Breast epithelium (tissue), 4 donors: ENCODE measurements around the gene BCL2L2. TPM values are rescaled to one million over a fixed set of nuclear protein-coding genes. Genes with fewer than 3 reads are reported as not detected.

Experiments
- DNase-seq, 2 donors: peaks; one replicate each; pipeline ENCODE4 v3.0.0-alpha.2; 2019; ENCODE audit warnings: low spot score in 2 of 2
- H3K27ac ChIP-seq, 2 donors: fragments of 200-600 bp; sonication (generic) in 1 of 2; one replicate each; pipeline ENCODE4 v1.5.1; 2016 to 2019; ENCODE audit warnings: mild to moderate bottlenecking in 1 of 2
- H3K27me3 ChIP-seq, 2 donors: fragments of 200-600 bp; sonication (generic) in 1 of 2; one replicate each; pipeline versions ENCODE4 v1.5.1 to v1.6.0; 2017 to 2019; ENCODE audit warnings: control low read depth in 1 of 2, mild to moderate bottlenecking in 1 of 2
- H3K36me3 ChIP-seq: fragments of 200-600 bp; one replicate; pipeline ENCODE4 v1.5.1; 2019
- H3K4me1 ChIP-seq, 2 donors: fragments of 200-600 bp; sonication (generic); one replicate each; pipeline ENCODE4 v1.5.1; 2016 to 2019; ENCODE audit warnings: control low read depth in 1 of 2
- H3K4me3 ChIP-seq, 3 donors: fragments of 200-600 bp; sonication (generic); 1 replicate in 2 of 3; 2 replicates in 1 of 3; pipeline ENCODE4 v1.5.1; 2016 to 2019; ENCODE audit warnings: mild to moderate bottlenecking in 3 of 3, moderate library complexity in 2 of 3
- H3K9me3 ChIP-seq, 2 donors: fragments of 200-600 bp; sonication (generic) in 1 of 2; one replicate each; pipeline ENCODE4 v1.5.1; 2016 to 2019; ENCODE audit warnings: control low read depth in 1 of 2
- POLR2A ChIP-seq: fragments of 450-650 bp; IDR thresholded peaks from one replicate; pipeline ENCODE4 v1.6.1; 2016; ENCODE audit warnings: antibody characterized with exemption, mild to moderate bottlenecking, moderate library complexity
- POLR2AphosphoS5 ChIP-seq, 3 donors: sonication (generic); formaldehyde crosslinking; IDR thresholded peaks; one replicate each; pipeline ENCODE4 v1.6.1; 2017; ENCODE audit warnings: antibody characterized with exemption in 3 of 3
- intact Hi-C: fragments of 100-400 bp; cut with DNase I; formaldehyde crosslinking; loops from one replicate; pipeline ENCODE4 v1.15.1; 2023; ENCODE audit warnings: low total_unique reads
- total RNA-seq, 3 donors: library from RNA; depleted of rRNA; stranded (reverse); fragments of >200 nt; gene quantifications; one replicate each; pipeline ENCODE4 v1.1.0, GENCODE V29; 2016
- TF ChIP-seq, protein P1 (sequence below), 3 donors: fragments of 450-650 bp; IDR thresholded peaks; one replicate each; pipeline ENCODE4 v1.5.1; 2016 to 2017; ENCODE audit warnings: antibody characterized with exemption in 3 of 3, mild to moderate bottlenecking in 3 of 3, moderate library complexity in 3 of 3

The BCL2L2 gene
- total RNA-seq, 3 donors from 2014 or later, result 28.8 to 55.5 (median 48.2) TPM

DNA sequence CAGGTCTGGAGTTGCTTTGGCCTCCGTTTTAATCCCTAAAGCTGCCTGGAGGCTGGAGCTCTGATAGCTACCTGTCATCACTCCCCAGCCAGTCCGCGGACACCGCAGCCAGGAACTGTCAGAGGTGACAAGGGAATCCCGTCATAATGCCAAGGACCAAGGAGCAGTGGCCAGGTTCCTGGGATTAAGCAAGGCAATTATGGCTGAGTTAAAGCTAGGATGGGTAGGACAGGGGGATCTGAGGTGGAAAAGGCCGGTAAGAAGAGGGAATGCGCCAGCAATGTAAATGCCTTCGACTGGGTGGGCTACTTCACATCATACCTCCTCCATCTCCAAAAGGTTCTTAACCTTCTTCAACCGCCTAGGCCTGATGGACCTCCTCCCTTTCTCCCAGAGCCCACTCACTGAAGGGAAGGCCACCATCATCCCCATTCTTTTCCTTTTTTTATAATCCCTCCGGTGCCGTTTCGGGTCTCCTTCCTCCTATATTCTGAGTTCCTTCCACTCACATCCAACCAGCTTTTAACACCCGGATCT is 5.9 kb upstream of the BCL2L2 start:
- TF ChIP-seq POLR2AphosphoS5 (IDR thresholded peaks at IDR 0.05), result peak; percentile 13 to 57 (median 44)
- TF ChIP-seq POLR2A, result no peak
- H3K36me3 ChIP-seq, result no peaks in the 10 kb centered on the region
- DNase-seq, result peak in 1 of 2 donors; percentile 75
- H3K9me3 ChIP-seq, result no peaks in the 10 kb centered on the region
- H3K27ac ChIP-seq, result peak overlapping the region; percentile 99
- intact Hi-C loops, result loop anchor here (10.0 kb wide), 1 partner anchor 254 kb away; the partner anchor contains the start of genes THTPA and ZFHX2
- H3K27me3 ChIP-seq, result no peaks in the 10 kb centered on the region
- peak overlapping the region; percentile 65 to 90 (median 86) for H3K4me3 ChIP-seq
- H3K4me1 ChIP-seq, result peaks cover 8 to 16% of the 10 kb centered on the region in 2 donors

DNA sequence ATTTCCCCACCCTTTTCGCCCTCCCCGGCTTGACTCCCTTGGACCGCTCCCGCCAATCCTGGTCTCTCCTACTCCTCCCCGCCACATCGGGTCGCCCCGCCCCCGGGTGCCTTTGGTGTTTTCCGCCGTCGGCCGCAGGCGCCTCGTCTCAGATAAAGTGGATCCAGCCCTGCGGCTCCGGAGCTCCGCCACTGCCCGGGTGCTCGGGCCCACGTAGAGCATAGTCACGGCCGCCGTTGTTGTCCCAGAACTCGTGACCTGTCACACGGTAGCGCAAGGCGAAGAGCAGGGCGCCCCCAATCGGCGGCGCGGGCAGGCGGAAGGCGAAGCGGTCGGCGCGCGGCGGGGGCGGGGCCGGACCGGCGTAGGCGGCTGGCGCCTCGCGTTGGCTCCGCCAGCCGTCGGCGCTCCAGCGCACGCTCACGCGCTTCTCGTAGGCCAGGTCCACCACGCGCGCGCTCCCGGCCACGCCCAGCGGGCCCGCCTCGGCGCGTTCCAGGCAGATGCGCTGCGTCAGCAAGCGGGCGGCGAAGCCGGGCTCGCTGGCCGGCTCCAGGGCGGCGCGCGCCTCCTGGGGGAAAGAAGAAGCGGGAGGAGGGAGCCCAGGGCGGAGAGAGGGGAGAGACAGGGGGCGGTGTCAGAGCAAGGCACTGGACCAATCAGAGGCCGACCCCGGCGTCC is 5.2 kb upstream of the BCL2L2 start:
- intact Hi-C loops, result loop anchor here (10.0 kb wide), 1 partner anchor 253 kb away; the partner anchor contains the start of genes THTPA and ZFHX2
- Histone ChIP-seq H3K36me3 (no peaks in the 10 kb centered on the region), H3K27ac (peak overlapping the region; percentile 99), H3K9me3 (no peaks in the 10 kb centered on the region), H3K4me1 (peaks cover 8 to 22% of the 10 kb centered on the region in 2 donors), H3K4me3 (peak overlapping the region; percentile 65 to 90 (median 86)), H3K27me3 (no peaks in the 10 kb centered on the region)
- DNase-seq, result peak; percentile 96 to 98
- TF ChIP-seq POLR2AphosphoS5 (IDR thresholded peaks at IDR 0.05) (peak; percentile 83 to 96 (median 94)), POLR2A (peak; percentile 41)
- TF ChIP-seq, protein P1, sequence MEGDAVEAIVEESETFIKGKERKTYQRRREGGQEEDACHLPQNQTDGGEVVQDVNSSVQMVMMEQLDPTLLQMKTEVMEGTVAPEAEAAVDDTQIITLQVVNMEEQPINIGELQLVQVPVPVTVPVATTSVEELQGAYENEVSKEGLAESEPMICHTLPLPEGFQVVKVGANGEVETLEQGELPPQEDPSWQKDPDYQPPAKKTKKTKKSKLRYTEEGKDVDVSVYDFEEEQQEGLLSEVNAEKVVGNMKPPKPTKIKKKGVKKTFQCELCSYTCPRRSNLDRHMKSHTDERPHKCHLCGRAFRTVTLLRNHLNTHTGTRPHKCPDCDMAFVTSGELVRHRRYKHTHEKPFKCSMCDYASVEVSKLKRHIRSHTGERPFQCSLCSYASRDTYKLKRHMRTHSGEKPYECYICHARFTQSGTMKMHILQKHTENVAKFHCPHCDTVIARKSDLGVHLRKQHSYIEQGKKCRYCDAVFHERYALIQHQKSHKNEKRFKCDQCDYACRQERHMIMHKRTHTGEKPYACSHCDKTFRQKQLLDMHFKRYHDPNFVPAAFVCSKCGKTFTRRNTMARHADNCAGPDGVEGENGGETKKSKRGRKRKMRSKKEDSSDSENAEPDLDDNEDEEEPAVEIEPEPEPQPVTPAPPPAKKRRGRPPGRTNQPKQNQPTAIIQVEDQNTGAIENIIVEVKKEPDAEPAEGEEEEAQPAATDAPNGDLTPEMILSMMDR (IDR thresholded peaks at IDR 0.05), result peak; percentile 70 to 91 (median 78)

DNA sequence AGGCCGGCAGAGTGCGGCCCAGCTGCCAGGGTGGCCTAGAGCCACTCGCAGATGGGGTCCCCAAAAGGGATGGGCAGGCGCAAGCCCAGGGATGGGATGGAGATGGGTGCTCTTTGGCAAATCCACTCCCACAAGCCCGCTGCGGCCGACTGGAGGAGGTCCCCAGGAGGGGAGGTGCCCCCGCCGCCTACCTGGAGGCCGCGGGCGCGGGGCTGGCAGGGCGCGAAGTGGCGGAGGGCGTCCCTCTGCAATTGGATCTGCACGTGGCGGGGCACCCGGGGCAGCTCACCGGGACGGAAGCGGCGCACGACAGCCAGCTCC is 4.7 kb upstream of the BCL2L2 start:
- Histone ChIP-seq H3K27ac (peak overlapping the region; percentile 99), H3K36me3 (no peaks in the 10 kb centered on the region), H3K4me1 (peaks cover 8 to 22% of the 10 kb centered on the region in 2 donors), H3K9me3 (no peaks in the 10 kb centered on the region), H3K4me3 (peak overlapping the region; percentile 65 to 90 (median 86)), H3K27me3 (no peaks in the 10 kb centered on the region)
- intact Hi-C loops, result loop anchor here (10.0 kb wide), 1 partner anchor 253 kb away; the partner anchor contains the start of genes THTPA and ZFHX2
- no peak for DNase-seq
- TF ChIP-seq POLR2AphosphoS5 (IDR thresholded peaks at IDR 0.05), result peak; percentile 46 to 76 (median 51)
- TF ChIP-seq, protein P1 (IDR thresholded peaks at IDR 0.05), result peak in 1 of 3 donors; percentile 18
- peak; percentile 80 for TF ChIP-seq POLR2A

DNA sequence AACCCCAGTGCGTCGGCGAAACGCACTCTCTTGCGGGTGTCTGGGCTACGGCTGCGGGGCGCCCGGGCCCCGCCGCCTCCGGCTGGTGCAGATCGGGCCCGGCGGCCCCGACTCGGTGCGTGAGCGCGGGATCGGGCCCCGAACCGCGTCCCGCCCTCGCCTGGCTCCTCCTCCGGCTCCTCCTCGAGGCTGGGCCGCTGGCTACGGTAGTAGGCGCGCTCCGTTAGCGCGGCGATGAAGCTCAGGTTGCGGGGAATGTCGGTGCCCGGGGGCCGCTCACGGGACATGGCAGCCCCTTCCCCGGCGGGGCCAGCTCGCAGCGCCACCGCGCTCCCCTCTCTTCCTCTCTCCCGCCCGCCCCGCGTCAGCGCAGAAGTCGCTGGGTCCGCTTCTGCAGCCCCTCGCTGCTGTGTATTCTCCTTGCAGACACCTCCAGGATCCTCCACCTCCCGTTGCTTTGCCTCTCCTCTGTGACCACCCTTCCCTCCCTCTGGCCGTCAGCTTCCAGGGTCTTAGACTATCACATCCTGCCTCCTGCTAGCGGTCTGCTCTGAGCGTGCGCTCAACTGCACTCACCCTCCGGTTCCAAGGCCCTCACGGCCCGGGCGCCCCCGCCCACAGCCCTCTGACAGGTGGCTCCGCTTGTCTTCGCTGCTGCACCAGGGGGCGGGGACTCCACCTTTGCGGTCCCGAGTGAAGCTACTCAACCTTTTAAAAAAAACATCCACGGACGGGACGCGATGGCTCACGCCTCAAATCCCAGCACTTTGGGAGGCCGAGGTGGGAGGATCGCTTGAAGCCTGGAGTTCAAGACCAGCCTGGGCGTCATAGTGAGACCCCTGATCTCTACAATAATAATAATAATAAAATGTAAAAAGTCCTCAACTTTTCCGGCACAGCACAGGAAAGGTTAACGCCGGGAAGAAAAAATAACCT is 4.1 kb upstream of the BCL2L2 start, which contains the start of gene PPP1R3E:
Gene PPP1R3E, minus strand, starts transcription at position 570 of the 936 bp plus-strand sequence. Its CDS starts 283 bp downstream, at position 287.
- Histone ChIP-seq H3K4me3 (peak within 1 kb of the TSS; percentile 65 to 90 (median 86)), H3K4me1 (peaks cover 9 to 27% of the 10 kb centered on the region in 2 donors), H3K36me3 (no peaks in the 10 kb centered on the region), H3K27ac (peak within 1 kb of the TSS; percentile 99), H3K27me3 (no peaks in the 10 kb centered on the region), H3K9me3 (no peaks in the 10 kb centered on the region)
- intact Hi-C loops, result loop anchor here (10.0 kb wide), 1 partner anchor 252 kb away; the partner anchor contains the start of genes THTPA and ZFHX2
- DNase-seq, result peak in 1 of 2 donors; percentile 65
- TF ChIP-seq POLR2A (no peak), POLR2AphosphoS5 (IDR thresholded peaks at IDR 0.05) (peak in 1 of 3 donors; percentile 7)
- TF ChIP-seq, protein P1 (IDR thresholded peaks at IDR 0.05), result no peak

DNA sequence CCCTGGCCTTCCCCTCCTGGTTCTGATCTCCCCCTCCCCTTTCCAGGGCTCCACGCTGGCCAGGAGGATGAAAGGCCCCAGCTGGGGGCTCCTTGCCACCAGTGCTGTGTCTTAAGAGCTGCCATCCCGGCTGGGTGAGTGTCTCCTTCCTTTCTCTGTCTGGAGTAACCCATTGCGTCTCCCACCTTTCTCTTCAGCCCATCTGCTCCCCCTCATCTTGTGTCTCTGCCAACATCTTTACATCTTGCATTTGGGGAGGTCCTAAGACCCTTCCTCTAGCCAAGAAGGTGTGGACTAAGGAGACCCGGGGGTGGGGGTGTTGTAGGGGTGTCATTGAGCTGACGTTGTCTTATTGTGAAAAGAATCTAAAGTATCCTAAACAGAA is 505 bp downstream of the BCL2L2 start:
- H3K27me3 ChIP-seq, result no peaks in the 10 kb centered on the region
- H3K4me1 ChIP-seq, result peaks cover 6 to 38% of the 10 kb centered on the region in 2 donors
- H3K4me3 ChIP-seq, result peak overlapping the region; percentile 68 to 81 (median 75)
- DNase-seq, result peak in 1 of 2 donors; percentile 17
- intact Hi-C loops, result loop anchor here (10.0 kb wide), 1 partner anchor 248 kb away; the partner anchor contains the start of genes THTPA and ZFHX2
- H3K9me3 ChIP-seq, result no peaks in the 10 kb centered on the region
- no peak for TF ChIP-seq POLR2AphosphoS5 (IDR thresholded peaks at IDR 0.05)
- no peak for TF ChIP-seq POLR2A
- TF ChIP-seq, protein P1 (IDR thresholded peaks at IDR 0.05), result no peak
- peak overlapping the region; percentile 93 to 94 for H3K27ac ChIP-seq
- H3K36me3 ChIP-seq, result no peaks in the 10 kb centered on the region
